ENCODE results near the gene AIPL1.

Gene AIPL1

DNA sequence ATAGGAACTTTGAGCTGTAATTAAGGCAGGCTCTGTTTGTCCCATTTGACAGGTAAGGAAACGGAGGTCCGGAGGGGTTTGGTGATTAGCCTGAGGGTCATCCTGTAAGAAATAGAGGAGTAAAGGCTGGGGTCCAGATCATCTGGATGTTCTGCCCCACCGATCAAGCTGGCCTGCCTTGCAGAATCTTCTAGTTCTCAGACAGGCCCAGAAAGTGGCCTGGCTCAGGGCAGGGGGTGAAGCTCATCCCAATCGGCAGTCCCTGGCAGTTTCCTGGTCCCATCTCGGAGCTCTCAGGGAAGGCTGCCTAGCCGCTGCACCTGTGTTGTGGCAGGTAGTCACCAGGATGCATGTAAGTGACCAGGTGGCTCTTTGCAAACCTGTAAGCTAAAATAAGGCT is 13.6 kb upstream of the AIPL1 start:
- no peak for DNase-seq

DNA sequence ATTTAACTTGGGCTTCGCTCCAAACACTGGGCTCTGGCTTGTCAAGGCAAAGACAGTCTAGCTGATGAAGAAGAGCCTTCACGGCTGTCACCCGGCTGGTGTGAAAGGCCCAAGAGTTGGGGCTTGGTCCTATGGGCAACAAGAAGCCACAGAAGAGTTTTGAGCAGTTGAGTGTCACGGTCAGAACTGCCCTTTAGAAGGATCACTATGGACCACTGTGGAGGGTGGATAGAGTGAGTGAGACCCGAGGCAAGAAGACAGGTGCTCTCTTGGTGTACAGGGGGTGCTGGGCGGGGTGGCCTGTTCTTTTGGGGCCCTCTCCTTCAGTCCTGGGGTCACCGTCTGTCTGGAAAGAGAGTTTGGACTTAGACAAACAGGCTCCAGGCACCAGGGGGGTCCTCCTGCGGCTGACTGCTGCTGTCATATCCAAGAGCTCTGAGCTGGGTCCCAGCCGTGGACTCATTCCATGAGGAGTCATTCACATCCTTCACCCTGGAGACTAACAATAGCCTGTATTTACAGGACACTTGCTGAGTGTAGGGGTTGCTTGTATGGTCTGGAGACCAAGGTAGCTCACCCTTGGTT is 11.7 kb upstream of the AIPL1 start:
- DNase-seq, result no peak

- no peak for DNase-seq
Measured at GRCh38 chr17:6444571-6445335, 9.8 kb upstream of the AIPL1 start.

DNA sequence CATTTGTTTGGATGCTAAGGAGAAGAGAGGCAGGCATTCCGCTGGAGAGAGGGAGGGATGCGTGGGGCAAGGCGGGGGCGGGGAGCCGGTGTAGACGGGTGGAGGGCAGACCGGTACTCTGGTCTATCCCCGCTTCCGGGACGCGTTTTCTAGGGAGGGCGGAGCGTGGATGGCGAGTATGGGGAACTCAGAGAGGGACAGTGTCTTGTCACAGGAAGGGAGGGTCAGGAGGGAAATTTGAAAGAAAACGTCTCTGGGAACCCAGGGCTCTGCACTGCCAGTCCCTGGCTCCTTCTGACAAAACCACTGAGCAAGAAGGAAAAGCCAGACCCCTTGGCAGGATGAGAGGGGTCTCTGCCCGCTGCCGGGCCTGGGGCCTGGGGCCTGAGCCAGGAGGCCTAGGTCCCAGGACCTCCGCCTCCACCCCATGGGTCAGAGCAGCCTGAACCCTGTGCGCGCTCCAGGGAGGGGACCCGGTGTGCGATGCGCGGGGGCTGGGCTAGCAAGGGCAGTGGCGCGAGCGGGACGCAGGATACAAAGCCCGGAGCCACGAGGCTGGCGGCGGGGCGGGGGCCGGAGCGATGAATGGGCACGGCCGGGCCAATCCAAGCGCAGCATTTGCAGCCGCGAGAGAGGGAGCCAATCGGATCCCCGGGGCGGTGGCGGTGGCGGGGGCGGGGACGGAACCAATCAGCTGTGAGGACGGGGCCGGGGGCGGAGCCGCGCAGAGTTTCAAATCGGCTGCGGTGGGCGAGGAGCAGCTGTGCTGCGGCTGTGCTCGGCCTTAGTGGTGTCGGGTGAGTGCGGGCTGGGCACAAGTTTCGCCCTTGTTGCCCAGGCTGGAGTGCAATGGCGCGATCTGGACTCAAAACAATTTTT is 9.0 kb upstream of the AIPL1 start, which contains the start of gene PIMREG:
TSS of gene PIMREG (plus strand) at position 764 of the 879 bp plus-strand sequence. CDS start 656 bp downstream, outside the sequence.
- DNase-seq, result peak; percentile 94 to 95

- no peak for DNase-seq
Measured at GRCh38 chr17:6442775-6443174, 7.9 kb upstream of the AIPL1 start.

DNA sequence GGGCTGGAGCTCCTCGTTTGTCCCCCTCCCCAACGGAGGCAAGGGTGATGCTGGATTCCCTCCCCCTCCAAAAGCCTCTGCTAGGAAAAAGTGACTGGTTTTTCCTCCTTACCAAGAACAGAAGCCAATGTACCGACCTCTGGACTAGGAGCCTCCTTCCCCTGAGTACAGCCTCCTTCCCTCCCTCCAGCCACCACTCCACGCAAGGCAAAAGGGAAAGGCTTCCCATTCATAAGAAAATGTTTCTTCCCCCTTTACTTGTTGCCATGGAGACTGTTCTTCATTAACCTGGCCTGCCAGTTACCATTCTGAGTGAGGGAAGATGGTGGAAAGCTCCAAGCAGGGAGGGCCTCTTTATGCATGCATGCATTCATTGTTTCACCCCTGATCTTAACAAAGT is 5.0 kb upstream of the AIPL1 start:
- no peak for DNase-seq

DNA sequence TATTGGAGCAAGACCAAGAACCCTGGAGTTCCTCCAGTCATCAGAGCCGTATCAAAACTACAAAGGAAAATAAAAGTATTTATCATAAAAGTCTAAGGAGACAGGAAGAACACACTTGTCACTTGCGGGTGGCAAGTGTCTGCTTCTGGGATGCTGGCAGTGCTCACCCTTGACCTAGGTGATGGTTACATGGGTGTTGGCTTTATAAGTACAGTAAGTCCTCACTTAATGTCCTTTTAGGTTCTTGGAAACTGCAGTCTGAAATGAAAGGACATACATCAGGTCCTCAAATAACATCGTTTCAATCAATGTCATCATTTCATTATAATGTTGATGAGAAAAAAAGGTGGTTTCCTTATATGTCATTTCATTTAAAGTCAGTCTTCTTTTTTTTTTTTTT is 3.0 kb upstream of the AIPL1 start:
- DNase-seq, result no peak

DNA sequence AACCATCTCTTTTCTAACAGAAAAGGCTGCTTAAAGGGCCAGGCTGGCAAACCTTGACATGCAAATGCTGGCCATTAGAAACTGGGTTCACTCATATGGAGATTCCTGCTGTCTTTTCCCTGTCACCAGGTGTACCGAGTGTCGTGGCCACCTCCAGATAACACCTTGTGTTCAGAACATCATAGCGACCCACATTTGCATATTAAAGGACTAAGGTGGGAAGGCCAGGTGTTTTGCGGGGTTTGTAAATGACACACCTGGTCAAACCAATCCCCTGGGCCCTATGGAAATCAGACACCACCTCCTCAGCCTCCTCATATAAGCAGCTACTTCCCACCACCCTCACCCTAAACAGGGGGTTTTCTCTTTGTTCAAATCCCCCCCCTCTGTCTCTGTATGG is 2.5 kb upstream of the AIPL1 start:
- no peak for DNase-seq

GRCh38 chr17:6435968-6436367 is 1.0 kb upstream of the AIPL1 start:
- DNase-seq, result peak; percentile 57 to 58

DNA sequence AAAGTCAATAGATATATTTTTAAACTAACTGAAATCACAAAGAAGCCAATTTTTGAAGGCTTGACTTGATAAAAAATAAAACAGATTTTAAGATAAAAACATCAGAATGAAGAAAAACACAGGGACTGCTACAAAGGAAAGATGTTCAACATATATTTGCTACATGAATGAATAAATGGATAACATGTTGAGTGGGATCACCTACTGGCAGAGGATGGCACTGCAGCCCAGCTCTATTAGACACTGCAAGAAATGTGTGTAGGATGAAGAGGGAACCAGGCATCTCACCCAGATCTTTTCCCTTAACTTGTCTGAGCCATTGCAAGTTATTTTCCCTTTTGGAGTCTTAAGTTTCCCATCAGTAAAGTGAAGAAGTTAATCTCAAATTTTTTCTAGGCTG is 4.2 kb downstream of the AIPL1 start:
- no peak for DNase-seq

DNA sequence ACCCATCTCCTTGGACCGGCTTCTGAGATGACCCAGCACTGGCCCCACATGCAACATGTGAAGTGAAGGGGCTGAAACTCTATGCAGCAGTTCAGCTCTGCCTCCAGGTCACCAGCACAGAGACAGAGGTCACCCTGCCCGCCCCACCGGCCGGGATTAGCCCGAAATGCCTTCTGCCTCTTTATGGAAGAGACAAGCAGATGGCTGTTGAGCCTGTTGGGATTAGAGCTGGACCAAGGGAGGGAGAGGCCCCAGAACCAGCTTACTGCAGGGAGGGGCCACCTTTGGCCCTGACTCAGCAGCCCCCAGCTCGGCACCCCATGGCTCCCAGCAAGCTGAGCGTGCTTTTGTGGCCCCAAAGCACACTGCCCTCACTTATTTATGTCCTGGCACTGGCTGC is 5.7 kb downstream of the AIPL1 start:
- no peak for DNase-seq

GRCh38 chr17:6428207-6428965 is 6.5 kb downstream of the AIPL1 start:
- DNase-seq, result no peak

GRCh38 chr17:6427279-6427781 is 7.6 kb downstream of the AIPL1 start:
- peak in 1 of 2 donors; percentile 11 for DNase-seq

GRCh38 chr17:6426356-6427101 is 8.4 kb downstream of the AIPL1 start:
- DNase-seq, result no peak

DNA sequence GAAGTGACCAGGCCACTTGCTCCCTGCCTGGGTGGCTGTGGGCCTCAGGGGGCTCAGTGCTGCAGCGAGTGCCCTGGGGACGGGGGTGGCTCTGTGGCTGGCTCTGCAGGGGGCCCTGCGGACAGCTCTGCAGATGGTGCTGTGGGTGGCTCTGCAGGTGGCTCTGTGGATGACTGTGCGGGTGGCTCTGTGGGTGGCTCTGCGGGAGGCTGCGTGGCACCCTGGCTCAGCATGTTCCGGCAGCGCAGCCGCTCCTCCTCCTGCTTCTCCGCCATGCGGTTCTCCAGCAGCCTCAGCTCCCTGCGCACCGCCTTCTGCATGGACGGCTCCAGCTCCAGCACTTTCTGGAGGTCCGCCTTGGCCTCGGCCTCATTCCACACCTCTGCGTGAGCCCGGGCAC is 9.5 kb downstream of the AIPL1 start:
- DNase-seq, result no peak

- no peak for DNase-seq
Measured at GRCh38 chr17:6423931-6424330, 11.0 kb downstream of the AIPL1 start.

DNA sequence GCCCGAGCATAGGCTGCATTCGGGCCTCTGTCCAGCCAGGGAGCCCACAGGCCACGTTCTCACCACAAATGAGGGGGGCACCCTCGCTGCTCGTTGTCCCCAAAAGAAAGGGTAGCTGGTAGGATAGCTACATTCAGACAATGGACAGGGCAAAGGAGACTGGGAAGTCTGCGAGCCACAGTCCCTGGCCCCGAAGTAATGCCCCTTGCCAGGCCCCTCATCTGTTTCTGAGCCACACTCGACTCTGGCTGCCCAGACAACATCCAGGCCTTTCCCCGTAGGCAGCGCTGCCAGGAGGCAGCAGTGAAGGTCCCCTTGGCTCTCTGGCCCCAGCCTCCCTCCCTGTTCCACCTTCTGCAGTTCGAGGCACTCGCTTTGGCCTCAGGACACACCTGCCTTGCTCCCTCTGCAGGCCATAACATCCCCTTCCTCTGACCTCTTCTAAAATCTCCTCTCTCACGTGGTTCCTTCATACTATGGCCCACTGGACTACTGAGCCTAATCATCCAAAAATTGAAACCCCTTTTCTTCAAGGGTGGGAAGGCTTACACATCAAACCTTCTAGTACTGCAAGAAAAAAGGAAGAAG is 12.2 kb downstream of the AIPL1 start:
- no peak for DNase-seq

DNA sequence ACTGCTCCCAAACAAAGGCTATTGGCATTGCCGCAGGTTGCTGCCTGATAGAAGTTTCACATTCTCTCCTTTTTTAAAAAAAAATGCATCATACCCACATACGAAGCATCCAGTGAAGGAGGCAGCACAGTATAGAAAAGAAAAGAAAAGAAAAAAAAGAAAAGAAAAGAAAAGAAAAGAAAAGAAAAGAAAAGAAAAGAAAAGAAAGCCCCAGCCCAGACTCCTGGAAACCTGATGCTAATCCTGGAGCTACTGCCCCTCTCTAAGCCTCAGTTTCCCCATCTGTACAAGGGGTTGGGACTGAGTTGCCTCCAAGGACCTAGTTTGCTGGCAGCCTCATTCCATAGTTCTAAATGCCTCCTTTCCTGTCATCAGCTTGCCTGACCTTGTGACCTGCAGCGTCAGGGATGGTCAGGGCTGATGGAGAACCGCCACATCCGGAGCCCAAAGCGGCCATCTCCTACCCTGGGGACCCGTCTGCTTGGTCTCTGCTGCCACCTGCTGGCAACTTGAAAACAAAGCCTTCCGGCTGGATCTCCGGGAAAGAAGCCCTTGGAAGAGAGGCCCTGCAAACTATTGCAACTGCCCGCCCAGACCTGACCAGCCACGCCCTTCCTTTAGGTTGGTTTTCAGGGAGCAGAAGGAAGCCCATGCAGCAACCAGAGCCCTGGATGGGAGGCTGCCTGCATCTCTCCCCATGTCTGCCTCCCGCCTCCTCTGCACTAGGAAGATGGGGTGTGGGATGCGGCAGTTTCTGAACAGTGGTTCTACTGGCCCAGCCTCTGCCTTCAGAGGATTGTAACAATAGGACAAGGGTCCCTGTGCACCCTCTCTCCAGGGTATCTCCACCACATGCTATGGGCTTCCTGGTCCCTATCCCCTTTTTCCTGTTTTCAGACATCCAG is 13.0 kb downstream of the AIPL1 start:
- DNase-seq, result peak; percentile 64 to 68

DNA sequence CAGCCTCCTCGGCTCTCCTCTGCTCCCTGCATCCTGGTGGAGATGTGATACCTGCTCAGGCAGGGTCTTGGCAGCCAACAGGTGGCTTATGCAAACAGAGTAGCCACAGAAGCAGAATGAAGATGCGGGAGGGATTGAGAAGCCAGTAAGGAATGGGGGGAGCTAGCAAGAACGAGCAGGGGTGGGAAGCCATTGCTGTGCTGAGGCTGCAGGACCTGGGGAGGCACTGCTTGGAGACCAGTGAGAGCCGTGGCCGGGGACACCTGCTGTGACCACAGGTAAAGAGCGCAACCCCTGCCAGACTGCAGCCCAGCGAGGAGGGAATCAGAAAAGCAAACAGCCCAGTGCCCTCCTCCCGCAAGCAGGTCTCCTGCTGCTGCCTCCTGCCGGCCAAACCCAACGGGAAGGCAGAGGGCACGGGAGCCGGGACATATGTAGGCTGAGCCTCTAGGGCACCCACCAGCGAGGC is 14.7 kb downstream of the AIPL1 start:
- DNase-seq, result peak in 1 of 2 donors; percentile 17

GRCh38 chr17:6415616-6416015 is 19.3 kb downstream of the AIPL1 start:
- DNase-seq, result no peak
